C4-2B (cell line): ENCODE measurements around the gene SLC22A4.

Source experiments
- H3K27ac ChIP-seq: fragments of 450-650 bp; 2 replicates; pipeline ENCODE4 v1.5.1; 2017
- ZFX ChIP-seq: fragments of 450-650 bp; IDR thresholded peaks from 2 replicates; pipeline ENCODE4 v1.6.1; 2017
- TF ChIP-seq, protein P1 (sequence below): fragments of 450-650 bp; conservative IDR thresholded peaks from 2 replicates; pipeline ENCODE4 v1.5.1; 2017; ENCODE audit warnings: mild to moderate bottlenecking

Gene SLC22A4

DNA sequence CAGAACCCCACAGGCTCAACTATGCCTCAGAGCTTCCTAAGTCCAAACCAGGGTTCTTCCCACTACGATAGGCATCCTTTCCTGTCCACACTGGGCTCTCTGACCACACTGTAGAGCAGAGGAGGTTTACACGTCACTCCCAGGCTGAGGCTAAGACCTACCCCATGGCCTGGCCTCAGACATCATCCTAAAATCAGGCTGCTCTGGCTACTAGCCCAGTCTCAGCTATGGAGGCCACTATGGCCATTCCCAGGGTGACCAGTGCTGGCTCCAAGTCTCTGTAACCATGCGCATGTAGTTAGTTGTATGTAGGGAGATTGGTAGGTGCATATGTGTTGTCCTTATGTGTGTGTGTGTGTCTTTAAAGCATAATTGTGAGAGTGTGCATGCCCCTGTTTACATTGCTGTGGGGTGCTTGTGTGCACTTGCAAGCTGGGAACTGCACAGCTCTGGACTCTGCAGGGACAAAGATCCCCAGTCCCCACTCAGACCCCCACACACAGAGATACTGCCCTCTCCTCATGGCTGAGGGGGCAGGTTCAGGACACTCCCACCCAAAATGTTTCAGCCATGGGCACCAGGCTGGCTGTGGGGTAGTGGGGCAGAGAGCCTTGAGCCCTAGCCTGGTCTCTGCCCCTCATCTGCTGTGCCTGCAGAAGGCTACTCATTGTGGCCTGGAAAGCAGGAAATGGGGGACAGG, 24.4 kb upstream of the SLC22A4 start:
- TF ChIP-seq ZFX: no peak
- TF ChIP-seq, protein P1, sequence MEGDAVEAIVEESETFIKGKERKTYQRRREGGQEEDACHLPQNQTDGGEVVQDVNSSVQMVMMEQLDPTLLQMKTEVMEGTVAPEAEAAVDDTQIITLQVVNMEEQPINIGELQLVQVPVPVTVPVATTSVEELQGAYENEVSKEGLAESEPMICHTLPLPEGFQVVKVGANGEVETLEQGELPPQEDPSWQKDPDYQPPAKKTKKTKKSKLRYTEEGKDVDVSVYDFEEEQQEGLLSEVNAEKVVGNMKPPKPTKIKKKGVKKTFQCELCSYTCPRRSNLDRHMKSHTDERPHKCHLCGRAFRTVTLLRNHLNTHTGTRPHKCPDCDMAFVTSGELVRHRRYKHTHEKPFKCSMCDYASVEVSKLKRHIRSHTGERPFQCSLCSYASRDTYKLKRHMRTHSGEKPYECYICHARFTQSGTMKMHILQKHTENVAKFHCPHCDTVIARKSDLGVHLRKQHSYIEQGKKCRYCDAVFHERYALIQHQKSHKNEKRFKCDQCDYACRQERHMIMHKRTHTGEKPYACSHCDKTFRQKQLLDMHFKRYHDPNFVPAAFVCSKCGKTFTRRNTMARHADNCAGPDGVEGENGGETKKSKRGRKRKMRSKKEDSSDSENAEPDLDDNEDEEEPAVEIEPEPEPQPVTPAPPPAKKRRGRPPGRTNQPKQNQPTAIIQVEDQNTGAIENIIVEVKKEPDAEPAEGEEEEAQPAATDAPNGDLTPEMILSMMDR: no peak
- no peak overlapping the region for H3K27ac ChIP-seq

GRCh38 chr5:132270335-132270665, 23.9 kb upstream of the SLC22A4 start:
- TF ChIP-seq, protein P1: no peak
- no peak for TF ChIP-seq ZFX
- H3K27ac ChIP-seq: no peak overlapping the region

- no peak for TF ChIP-seq ZFX
- TF ChIP-seq, protein P1: no peak
- no peak overlapping the region for H3K27ac ChIP-seq
Measured at GRCh38 chr5:132270706-132271105, 23.5 kb upstream of the SLC22A4 start.

- H3K27ac ChIP-seq: no peak overlapping the region
- TF ChIP-seq, protein P1: no peak
- no peak for TF ChIP-seq ZFX
Measured at GRCh38 chr5:132271251-132272246, 22.6 kb upstream of the SLC22A4 start.

- H3K27ac ChIP-seq: no peak overlapping the region; the same call in 1 of the 2 replicates
- no peak for TF ChIP-seq ZFX
- TF ChIP-seq, protein P1: peak; percentile 94
Measured at GRCh38 chr5:132272311-132273210, 21.6 kb upstream of the SLC22A4 start.

DNA sequence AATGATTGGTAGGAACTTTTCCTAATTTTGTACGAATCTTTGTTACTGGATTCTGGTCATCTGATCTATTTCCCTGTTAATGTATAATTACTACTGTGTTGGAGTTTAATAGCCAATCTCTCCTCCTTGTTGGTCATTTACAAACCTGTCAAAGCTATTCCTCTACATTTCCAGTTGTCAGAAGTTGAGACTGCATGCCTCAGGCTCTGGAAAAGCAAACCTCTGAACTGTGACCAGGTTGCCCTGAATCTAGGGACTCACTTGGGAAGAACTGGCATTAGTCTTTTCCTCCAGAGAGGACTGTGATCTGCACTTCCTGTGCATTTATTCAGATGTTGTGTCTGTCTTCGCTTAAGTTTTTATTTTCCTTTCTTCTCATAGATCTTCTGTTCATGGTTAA, 20.6 kb upstream of the SLC22A4 start:
- H3K27ac ChIP-seq: no peak overlapping the region
- TF ChIP-seq, protein P1: no peak
- no peak for TF ChIP-seq ZFX
